NCI-H2171 (cell line): ENCODE results near the gene ERBB4.

ENCODE experiments used
- DNase-seq: peaks from one replicate; lab custom pipeline; 2025; lab: John Stamatoyannopoulos, UW

ERBB4 gene

GRCh38 chr2:212005085-212005671 is 533.4 kb downstream of the ERBB4 start:
- no peak for DNase-seq

GRCh38 chr2:212001325-212001724 is 537.3 kb downstream of the ERBB4 start:
- no peak for DNase-seq

DNA sequence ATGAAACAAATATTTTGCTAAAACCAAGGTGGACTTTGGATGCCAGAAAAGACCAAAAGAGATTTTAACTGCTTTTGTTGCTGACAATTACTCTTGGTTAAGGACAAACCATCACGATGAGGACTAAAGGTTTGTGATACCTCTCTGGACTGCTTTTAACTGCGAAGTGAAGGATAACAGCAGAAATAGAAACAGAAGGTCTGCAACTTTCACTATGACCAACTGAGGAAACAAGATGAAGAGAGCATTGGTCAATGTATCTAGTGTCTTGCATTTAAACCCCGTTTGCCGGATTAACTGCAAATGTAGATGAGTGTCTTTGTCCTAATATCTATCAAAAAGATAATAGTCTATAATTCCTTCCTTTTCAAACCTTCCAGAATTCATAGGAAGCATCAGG is 541.7 kb downstream of the ERBB4 start:
- no peak for DNase-seq

DNA sequence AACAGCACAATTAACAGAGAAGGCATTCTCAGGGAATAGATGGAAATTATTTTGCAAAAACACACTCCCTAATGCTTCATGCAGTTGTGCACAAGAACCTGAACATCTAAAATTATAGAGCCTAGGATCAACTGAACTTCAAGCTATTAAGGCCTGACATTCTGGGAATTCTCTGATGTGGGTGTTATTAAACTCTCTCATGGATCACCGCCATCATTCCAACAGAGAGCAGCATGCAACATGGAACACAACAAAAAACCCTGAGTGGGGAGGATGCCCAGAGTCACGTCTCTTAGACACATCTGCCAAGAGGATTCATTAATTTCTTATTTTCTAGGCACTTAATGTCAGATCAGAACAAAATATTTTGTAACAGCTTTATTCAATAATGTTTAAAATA is 543.8 kb downstream of the ERBB4 start:
- no peak for DNase-seq

DNA sequence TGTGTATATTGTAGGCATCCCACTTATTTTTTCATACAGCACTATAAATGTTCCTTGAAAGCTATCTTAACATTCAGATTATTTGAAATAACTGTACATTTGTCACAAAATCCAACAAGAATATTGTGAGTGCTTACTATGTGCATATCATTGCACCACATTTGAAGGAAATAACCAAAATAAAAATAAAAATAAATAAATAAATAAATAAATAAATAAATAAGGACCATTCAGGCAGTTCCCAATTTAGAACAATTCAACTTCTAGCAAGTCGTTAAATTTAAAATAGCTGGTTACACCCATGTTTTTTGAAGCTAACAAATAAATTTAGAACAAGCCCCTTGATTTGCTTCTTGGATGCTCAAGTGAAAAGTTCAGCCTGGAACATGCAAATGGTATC is 548.3 kb downstream of the ERBB4 start:
- no peak for DNase-seq

- DNase-seq: no peak
These were observed 552.3 kb downstream of the ERBB4 start for GRCh38 chr2:211986313-211986712.

DNA sequence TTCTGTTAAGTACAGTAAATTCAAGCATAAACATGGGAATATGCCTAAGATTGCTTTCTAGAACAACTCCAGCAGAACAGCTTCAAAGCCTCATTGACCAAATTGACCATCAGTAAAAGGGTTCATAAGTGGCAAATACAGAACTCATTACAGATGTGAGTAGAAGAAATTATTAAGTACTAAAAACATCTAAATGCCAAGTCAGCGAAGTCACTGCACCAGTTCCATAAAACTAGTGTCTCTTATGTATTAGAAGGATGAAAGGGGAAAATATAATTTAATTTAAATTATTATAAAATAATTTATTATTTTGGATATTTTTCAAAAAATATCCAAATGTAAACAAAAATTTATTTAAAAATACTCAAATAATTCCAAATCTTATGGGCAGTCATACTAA is 553.2 kb downstream of the ERBB4 start:
- no peak for DNase-seq

- DNase-seq: no peak
These were observed 556.4 kb downstream of the ERBB4 start for GRCh38 chr2:211982162-211982561.

DNA sequence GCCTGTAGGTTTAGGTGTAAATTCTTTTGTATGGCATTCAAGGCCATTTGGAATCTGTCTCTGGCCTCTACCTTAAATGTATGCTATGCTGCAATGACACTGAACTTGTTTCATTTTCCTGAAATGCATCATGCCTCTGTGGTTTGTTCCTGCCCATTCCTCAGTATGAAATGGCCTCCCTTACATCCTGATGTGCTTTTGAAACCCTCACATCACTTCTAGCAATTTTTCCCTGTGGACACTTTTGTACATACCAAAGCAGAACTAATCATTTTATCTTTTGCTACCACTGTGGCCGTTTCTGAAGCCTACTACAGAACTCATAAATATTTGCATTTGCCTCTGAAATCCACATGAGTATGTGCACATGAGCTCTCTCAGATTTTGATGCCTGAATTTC is 557.2 kb downstream of the ERBB4 start:
- DNase-seq: no peak

DNA sequence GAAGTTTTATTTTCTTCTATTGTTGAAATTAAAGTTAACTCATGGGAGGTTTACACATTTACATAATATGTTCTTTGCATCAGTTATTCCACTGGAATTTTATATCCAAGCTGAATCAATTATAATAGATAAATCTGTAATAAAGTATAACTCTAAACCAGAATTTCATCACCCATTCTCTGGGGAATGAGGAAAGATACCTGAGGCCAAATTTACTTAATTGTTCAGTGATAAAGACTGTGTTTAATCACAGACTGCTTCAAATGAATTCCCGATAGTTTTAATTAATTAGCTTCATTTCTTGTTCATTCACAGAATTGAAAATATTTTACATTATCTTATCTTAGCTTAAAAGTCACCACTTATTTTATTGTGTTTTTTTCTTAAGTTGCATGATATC is 562.5 kb downstream of the ERBB4 start:
- no peak for DNase-seq

DNA sequence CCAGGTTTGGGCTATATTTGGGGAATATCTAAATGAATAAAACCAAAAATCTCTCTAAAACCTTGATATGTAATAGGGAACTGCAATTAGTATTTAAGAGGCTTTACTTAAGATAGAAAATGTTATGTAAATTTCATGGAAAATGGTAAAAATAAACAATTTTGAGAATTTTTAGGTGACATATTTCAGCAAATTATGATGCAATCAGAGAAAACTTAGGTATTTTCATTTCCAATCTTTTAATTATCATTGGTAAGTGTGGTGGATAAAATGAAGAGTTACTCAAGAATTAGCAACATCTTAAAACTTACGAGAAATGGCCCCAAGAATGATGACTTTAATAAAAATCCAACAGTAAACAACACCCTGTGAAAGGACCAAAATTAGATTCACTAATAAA is 571.4 kb downstream of the ERBB4 start:
- no peak for DNase-seq

DNA sequence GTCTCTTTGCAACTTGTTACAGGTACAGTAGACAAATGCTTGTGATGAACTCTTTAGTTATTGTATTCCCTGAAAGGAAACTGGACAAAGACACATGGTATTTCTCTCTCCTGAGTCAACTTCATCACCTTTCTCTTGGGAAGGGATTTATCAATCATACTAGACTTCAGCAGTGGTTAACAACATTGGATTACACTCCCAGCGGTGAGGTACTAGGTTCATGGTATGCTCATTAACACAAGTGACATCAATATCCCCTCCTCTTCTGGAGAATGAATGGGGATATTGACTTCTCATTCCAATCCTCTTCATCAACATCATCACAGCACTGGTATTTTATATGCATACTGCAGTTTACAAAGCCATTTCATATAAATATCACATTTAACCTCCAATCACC is 574.6 kb downstream of the ERBB4 start:
- no peak for DNase-seq

DNA sequence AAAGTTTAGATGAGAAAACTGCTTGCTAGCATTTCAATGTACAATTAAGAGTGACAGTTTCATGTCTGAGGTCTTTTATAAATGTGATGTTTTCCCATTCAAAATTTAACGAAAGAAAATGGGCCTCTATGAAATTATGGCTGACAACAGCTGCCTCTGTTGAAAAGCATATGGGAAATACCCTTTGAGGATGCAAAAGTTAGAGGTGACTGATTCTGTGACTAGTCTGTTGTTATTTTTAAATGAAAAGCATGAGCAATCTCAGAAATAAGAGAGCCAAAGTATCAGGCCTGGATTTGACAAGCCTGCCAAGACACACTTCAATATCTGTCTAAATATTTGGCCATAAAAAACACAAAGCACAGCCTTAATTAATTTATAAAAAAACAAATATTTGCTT is 580.8 kb downstream of the ERBB4 start:
- DNase-seq: no peak

DNA sequence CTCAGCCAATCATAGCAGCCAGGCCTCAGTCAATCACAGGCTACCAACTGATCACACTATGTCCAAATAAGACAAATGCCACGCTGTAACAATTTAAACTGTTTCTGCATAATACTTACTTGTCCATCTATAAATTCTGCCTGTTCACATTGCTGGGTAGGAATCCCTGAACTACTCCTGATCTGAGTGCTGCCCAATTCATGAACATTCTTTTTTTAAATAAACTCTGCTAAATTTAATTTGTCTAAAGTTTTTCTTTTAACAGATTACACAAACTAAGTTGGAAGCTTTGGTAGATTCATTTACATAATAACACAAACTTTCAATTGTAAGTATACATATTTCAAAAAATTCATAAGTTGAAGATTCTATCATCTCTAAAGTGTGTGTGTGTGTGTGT is 583.0 kb downstream of the ERBB4 start:
- DNase-seq: no peak

GRCh38 chr2:211948932-211949331 is 589.7 kb downstream of the ERBB4 start:
- no peak for DNase-seq

DNA sequence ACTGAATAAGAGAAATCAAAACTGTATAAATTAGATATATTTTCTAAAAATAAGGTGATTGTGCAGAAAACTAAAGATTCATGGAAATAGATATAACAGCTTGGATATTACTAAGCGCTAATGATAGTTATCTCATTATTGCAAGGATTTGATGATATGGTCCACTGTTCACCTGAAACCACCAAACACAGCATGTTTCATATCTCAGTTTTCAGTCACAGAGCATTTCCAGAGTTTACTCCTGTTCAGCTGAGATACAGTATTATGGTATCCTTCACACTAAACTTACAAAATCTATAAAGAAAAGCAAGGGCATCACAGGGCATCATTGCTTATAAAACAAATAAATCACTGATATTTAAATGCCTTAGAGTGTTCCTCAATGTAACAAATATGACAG is 591.6 kb downstream of the ERBB4 start:
- DNase-seq: no peak

DNA sequence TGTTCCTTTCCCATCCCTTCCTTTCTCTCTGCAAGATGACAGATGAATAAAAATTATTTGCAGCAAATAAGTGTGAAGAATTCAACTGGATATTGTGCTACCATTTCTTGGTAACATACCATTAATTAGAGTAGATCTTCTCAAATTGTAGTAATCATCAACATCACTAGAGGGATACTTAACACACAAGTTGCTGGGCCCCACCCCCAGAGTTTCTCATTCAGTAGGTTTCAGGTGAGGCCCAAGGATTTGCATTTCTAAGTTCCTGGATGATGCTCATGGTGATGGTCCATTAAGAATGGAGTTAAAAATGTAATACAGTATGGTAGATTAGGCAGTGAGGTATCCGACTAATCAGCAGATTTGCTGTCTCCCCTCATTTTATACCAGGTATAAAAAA is 594.0 kb downstream of the ERBB4 start:
- no peak for DNase-seq

DNA sequence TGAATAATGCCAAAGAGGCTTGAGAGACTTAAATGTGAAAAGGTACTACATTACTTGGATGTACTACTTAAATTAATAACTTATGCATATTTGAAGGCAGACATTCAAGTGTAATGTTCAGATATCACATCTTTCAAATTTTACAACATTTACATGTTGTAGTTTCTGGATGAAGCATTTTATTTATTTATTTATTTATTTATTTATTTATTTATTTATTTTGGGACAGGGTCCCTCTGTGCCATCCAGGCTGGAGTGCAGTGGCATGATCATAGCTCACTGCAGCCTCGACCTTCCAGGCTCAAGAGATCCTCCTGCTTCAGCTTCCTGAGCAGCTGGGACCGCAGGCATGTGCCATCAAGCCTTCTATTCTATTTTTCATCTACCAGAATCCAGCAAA is 596.4 kb downstream of the ERBB4 start:
- no peak for DNase-seq

- DNase-seq: no peak
These were observed 597.3 kb downstream of the ERBB4 start for GRCh38 chr2:211941216-211941747.

DNA sequence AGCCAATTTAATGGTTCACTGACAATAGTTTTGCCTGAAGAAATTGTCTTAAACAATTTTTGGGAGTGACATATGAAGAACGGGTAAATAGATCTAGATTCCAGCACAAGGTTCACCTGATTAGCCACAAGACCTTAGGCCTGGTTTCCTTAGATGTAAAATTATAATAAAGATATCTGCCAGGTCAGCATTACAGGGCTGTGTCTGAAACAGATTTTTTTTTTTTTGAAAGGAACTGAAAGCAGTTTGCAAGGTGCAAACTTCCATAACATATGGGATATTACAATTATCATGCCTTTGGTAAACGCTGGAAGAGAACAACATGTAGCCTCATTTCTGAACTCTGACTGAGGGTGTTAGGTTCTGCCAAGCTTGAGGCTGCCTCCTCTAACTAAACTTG is 599.4 kb downstream of the ERBB4 start:
- no peak for DNase-seq

GRCh38 chr2:211934811-211935210 is 603.8 kb downstream of the ERBB4 start:
- no peak for DNase-seq

GRCh38 chr2:211931314-211931713 is 607.3 kb downstream of the ERBB4 start:
- DNase-seq: no peak

- no peak for DNase-seq
These were observed 608.3 kb downstream of the ERBB4 start for GRCh38 chr2:211930331-211930730.

GRCh38 chr2:211928201-211928600 is 610.4 kb downstream of the ERBB4 start:
- no peak for DNase-seq

- no peak for DNase-seq
These were observed 615.6 kb downstream of the ERBB4 start for GRCh38 chr2:211923019-211923418.
